ENCODE measurements around the gene G6PC2. TPM values are rescaled to one million over a fixed set of nuclear protein-coding genes. Genes with fewer than 3 reads are reported as not detected.

The G6PC2 gene
- total RNA-seq, 2 experiments from 2014 or later, result not detected

DNA sequence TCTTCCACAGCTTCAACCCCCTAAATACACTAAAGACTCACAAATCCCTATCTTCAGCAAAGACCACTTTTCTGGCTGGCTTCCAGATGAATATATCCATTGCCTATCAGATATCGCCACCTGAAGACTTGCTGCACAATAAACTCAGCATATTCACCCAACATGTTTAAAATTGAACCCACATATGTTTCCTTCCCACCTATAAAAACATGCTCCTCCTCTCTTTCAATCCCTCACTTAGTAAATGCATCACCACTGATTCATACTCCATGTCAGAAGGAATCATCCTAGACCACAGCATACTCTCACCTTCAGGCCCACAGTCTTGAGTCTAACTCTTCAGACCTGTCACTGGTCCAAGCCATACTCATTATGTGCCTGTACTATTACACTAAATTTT lies 16.1 kb upstream of the G6PC2 start:
- Mint-ChIP-seq H3K4me1 (ENCODE audit: low read depth) (peaks cover 2% of the 10 kb centered on the region), H3K9me3 (no peaks in the 10 kb centered on the region), H3K36me3 (ENCODE audit: low read depth) (peaks cover 15% of the 10 kb centered on the region), H3K4me3 (no peak overlapping the region), H3K27ac (no peak overlapping the region), H3K27me3 (no peaks in the 10 kb centered on the region)
- TF ChIP-seq, protein P1, sequence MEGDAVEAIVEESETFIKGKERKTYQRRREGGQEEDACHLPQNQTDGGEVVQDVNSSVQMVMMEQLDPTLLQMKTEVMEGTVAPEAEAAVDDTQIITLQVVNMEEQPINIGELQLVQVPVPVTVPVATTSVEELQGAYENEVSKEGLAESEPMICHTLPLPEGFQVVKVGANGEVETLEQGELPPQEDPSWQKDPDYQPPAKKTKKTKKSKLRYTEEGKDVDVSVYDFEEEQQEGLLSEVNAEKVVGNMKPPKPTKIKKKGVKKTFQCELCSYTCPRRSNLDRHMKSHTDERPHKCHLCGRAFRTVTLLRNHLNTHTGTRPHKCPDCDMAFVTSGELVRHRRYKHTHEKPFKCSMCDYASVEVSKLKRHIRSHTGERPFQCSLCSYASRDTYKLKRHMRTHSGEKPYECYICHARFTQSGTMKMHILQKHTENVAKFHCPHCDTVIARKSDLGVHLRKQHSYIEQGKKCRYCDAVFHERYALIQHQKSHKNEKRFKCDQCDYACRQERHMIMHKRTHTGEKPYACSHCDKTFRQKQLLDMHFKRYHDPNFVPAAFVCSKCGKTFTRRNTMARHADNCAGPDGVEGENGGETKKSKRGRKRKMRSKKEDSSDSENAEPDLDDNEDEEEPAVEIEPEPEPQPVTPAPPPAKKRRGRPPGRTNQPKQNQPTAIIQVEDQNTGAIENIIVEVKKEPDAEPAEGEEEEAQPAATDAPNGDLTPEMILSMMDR (IDR thresholded peaks at IDR 0.05), result no peak
- ChIA-PET CTCF (no interaction called here), POLR2A (no interaction called here)
- intact Hi-C loops (cut with micrococcal nuclease), result no loop called here
- peak; percentile 48 for ATAC-seq
- no peak for DNase-seq

DNA sequence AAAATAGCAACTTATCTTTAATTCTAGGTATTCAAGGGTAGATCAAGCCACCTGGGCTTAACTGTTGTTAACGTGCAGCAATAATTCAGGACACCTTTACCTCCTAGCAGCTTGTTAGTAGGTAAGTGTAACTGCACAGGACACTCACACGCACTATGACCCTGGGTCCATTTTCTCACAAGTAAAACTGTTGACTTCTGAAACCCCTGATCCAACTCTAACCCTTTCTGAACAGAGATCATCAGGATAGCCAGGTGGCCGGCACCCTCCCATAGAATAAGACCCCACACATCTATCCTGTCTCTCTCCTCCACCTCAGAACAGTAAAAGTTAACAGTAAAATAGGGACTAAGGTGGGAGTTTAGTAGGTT lies 11.5 kb upstream of the G6PC2 start:
- TF ChIP-seq, protein P1 (IDR thresholded peaks at IDR 0.05), result no peak
- CTCF ChIA-PET, result interaction anchor here (0.7 to 1.0 kb wide), 2 partner anchors 10 to 513 kb away, joined by 3 read pairs; no protein-coding TSS in a partner anchor
- Mint-ChIP-seq H3K4me3 (peak overlapping the region; percentile 91), H3K36me3 (ENCODE audit: low read depth) (peaks cover 17% of the 10 kb centered on the region), H3K27me3 (peaks cover 3% of the 10 kb centered on the region), H3K4me1 (ENCODE audit: low read depth) (peaks cover 5% of the 10 kb centered on the region), H3K27ac (peak overlapping the region; percentile 87), H3K9me3 (no peaks in the 10 kb centered on the region)
- POLR2A ChIA-PET, result interaction anchor here (1.1 kb wide), 1 partner anchor 40 kb away, joined by 3 read pairs; no protein-coding TSS in a partner anchor
- intact Hi-C loops (cut with micrococcal nuclease), result no loop called here
- no peak for DNase-seq
- no peak for ATAC-seq

DNA sequence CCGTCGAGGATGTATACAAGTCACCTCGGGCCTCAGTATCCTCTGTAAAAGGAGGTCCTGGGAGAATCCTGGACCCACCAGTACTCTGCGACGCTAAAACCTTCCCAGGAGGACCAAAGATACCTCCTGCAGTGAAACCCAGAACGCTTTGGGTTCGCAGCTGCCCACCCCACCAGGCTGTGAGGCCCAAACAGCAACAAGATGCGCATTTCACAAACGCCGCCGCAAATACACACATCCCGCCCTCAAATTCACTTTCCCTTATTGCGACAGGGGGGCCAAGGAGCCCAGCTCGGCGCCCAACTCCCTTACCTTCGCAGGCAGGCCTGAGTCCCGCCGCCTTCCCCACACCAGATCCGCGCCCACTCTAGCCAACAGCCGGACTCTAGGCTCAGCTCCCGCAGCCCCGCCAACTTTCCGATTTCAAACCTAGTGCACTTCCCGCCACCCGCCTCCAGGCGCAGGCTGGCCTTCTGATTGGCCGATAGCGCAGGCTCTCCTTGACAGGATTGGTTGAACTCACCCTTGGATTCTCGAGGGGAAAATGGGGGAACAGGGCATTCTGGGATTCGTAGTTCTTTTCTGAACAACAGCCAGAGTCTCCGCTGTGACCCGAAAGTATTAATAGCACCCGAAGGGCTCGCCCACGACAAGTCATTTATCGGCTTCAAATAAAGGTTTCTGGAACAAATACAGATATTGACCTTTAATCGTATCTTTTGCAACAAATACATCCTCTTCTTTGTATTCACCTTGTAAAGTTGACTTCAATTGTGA lies 10.9 kb upstream of the G6PC2 start, which contains the start of gene SPC25:
SPC25 (minus strand) TSS at position 425 of the 777 bp plus-strand sequence. CDS start 911 bp downstream, outside the sequence.
- intact Hi-C loops (cut with micrococcal nuclease), result no loop called here

DNA sequence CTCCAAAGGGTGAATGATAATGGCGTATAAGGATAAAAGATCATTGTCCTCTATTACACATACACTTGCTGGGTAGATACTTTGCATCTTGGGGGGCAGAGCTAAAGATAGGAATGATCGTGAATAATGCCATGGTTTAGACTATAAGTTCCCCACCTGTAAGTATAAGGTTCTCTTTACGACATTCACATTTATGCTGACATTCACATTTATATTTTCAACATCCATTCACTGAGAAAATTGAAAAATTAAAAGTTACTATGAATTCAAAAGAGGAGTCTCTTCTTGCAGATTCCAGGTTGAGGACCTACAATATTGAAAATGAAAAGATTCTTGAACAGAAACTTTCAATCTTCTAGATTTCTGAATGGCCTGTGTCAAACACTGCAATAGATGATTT lies 8.8 kb upstream of the G6PC2 start:
- POLR2A ChIA-PET, result no interaction called here
- Mint-ChIP-seq H3K27ac (no peak overlapping the region), H3K4me1 (ENCODE audit: low read depth) (peaks cover 5% of the 10 kb centered on the region), H3K36me3 (ENCODE audit: low read depth) (peaks cover 8% of the 10 kb centered on the region), H3K4me3 (no peak overlapping the region), H3K27me3 (peaks cover 3% of the 10 kb centered on the region), H3K9me3 (no peaks in the 10 kb centered on the region)
- TF ChIP-seq, protein P1 (IDR thresholded peaks at IDR 0.05), result no peak
- ATAC-seq, result no peak
- no peak for DNase-seq
- CTCF ChIA-PET, result no interaction called here
- intact Hi-C loops (cut with micrococcal nuclease), result no loop called here

More for the DNA sequence above, 10.9 kb upstream of the G6PC2 start, which contains the start of gene SPC25:
- POLR2A ChIA-PET, result interaction anchor here (1.1 kb wide), 1 partner anchor 41 kb away, joined by 3 read pairs; no protein-coding TSS in a partner anchor
- Mint-ChIP-seq H3K4me1 (ENCODE audit: low read depth) (peaks cover 5% of the 10 kb centered on the region), H3K27me3 (peaks cover 3% of the 10 kb centered on the region), H3K27ac (peak within 1 kb of the TSS; percentile 87), H3K4me3 (peak within 1 kb of the TSS; percentile 91), H3K9me3 (no peaks in the 10 kb centered on the region), H3K36me3 (ENCODE audit: low read depth) (peaks cover 15% of the 10 kb centered on the region)
- ATAC-seq (peak; percentile 100), DNase-seq (peak; percentile 95)
- TF ChIP-seq, protein P1 (IDR thresholded peaks at IDR 0.05), result no peak
- CTCF ChIA-PET, result interaction anchor here (1.0 kb wide), 1 partner anchor 10 kb away, joined by 3 read pairs; no protein-coding TSS in a partner anchor

DNA sequence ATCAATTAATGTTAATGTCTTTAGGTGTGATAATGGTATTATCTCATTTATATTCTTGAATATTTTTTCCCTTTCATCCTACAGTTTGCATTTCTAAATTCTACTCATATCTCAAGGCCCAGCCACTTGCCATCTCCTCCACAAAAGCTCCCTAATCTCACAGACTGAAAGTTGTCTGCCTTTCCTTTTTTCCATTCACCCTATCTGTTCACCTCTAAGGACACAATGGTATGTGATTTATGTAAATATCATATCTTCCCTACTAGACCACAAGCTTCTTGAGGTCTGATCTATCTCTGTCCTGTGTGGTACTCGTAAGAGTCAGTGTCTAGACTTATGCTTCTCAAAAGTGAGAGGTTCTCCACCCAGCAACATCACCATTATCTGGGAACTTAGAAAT lies 7.0 kb upstream of the G6PC2 start:
- intact Hi-C loops (cut with micrococcal nuclease), result no loop called here
- DNase-seq (no peak), ATAC-seq (no peak)
- no peak overlapping the region for H3K27ac Mint-ChIP-seq
- TF ChIP-seq, protein P1 (IDR thresholded peaks at IDR 0.05), result no peak
- peaks cover 3% of the 10 kb centered on the region for H3K36me3 Mint-ChIP-seq (ENCODE audit: low read depth)
- H3K4me3 Mint-ChIP-seq, result no peak overlapping the region
- ChIA-PET POLR2A (interaction anchor here (1.4 kb wide), 1 partner anchor 16 kb away, joined by 3 read pairs; no protein-coding TSS in a partner anchor), CTCF (no interaction called here)
- H3K27me3 Mint-ChIP-seq, result peaks cover 3% of the 10 kb centered on the region
- peaks cover 5% of the 10 kb centered on the region for H3K4me1 Mint-ChIP-seq (ENCODE audit: low read depth)
- no peaks in the 10 kb centered on the region for H3K9me3 Mint-ChIP-seq

Measured in activated CD8-positive, alpha-beta T cell treated with anti-CD3 and anti-CD28 coated beads for 36 hours (primary cell).